Esophagus squamous epithelium (tissue), 5 donors: ENCODE results near the gene SYNPR. TPM values are rescaled to one million over a fixed set of nuclear protein-coding genes. Genes with fewer than 3 reads are reported as not detected.
A peak's percentile ranks its signal among the peaks of the same experiment; 100 is the strongest.

Source experiments
- DNase-seq: peaks from one replicate; lab custom pipeline; 2025; lab: John Stamatoyannopoulos, UW
- H3K27ac ChIP-seq, 4 donors: fragments of 200-600 bp; sonication (generic); one replicate each; pipeline ENCODE4 v1.5.1; 2016 to 2019; ENCODE audit warnings: mild to moderate bottlenecking in 1 of 4
- H3K27me3 ChIP-seq, 4 donors: fragments of 200-600 bp; sonication (generic); 1 replicate in 3 of 4; 2 replicates in 1 of 4; pipeline versions ENCODE4 v1.5.1 to v1.6.0; 2017 to 2021; ENCODE audit warnings: antibody characterized with exemption in 1 of 4
- H3K36me3 ChIP-seq, 3 donors: fragments of 200-600 bp; sonication (generic); one replicate each; pipeline ENCODE4 v1.5.1; 2016 to 2019
- H3K4me1 ChIP-seq, 3 donors: fragments of 200-600 bp; sonication (generic); one replicate each; pipeline ENCODE4 v1.5.1; 2017 to 2019
- H3K4me3 ChIP-seq, 4 donors: fragments of 200-600 bp; sonication (generic); 1 replicate in 3 of 4; 2 replicates in 1 of 4; pipeline ENCODE4 v1.5.1; 2016 to 2019; ENCODE audit warnings: mild to moderate bottlenecking in 2 of 4, moderate library complexity in 1 of 4
- H3K9me3 ChIP-seq, 3 donors: fragments of 200-600 bp; sonication (generic); one replicate each; pipeline ENCODE4 v1.5.1; 2016 to 2019
- CTCF ChIP-seq, 6 experiments: fragments of 450-650 bp in 4 of 6; fragments of 200-600 bp in 2 of 6; sonication (generic) in 2 of 6; IDR thresholded peaks; one replicate each; pipeline ENCODE4 v1.5.1; 2016 to 2019; ENCODE audit warnings: antibody characterized with exemption in 6 of 6, mild to moderate bottlenecking in 4 of 6, moderate library complexity in 4 of 6
- POLR2A ChIP-seq, 4 donors: fragments of 450-650 bp; IDR thresholded peaks; one replicate each; pipeline ENCODE4 v1.6.1; 2017; ENCODE audit warnings: antibody characterized with exemption in 4 of 4, mild to moderate bottlenecking in 4 of 4, moderate library complexity in 3 of 4
- WGBS, 2 donors: methylation state at CpG; one replicate each; pipeline ENCODE4 v1.1.5; 2018; 5-methylcytosine and 5-hydroxymethylcytosine counted together
- intact Hi-C: fragments of 100-400 bp; cut with DNase I; formaldehyde crosslinking; loops from one replicate; pipeline ENCODE4 v1.15.0; 2022
- total RNA-seq, 4 donors: library from RNA; depleted of rRNA; stranded (reverse); fragments of >200 nt; gene quantifications; one replicate each; pipeline ENCODE4 v1.1.0, GENCODE V29; 2016
- donor health status: DM: yes; HTN: yes; CAD: no.

SYNPR gene
- total RNA-seq: not detected

GRCh38 chr3:63278171-63279004 is at the start of gene SYNPR:
Gene SYNPR (plus strand): TSS chr3:63278308.
- Histone ChIP-seq H3K4me3 (peak within 1 kb of the TSS in 1 of 4 donors; percentile 7), H3K4me1 (peaks cover 0 to 14% (median 0%) of the 10 kb centered on the region in 3 donors), H3K27me3 (peaks cover 0 to 65% (median 12%) of the 10 kb centered on the region in 4 donors), H3K27ac (no peak within 1 kb of the TSS), H3K36me3 (no peaks in the 10 kb centered on the region), H3K9me3 (no peaks in the 10 kb centered on the region)
- intact Hi-C loops: no loop called here
- no peak for TF ChIP-seq POLR2A (IDR thresholded peaks at IDR 0.05)
- WGBS, 2 donors: 5 to 10% methylated on average over 5 to 23 of the region's 45 CpGs
- no peak for DNase-seq

- Histone ChIP-seq H3K36me3 (no peaks in the 10 kb centered on the region), H3K4me3 (no peak overlapping the region), H3K9me3 (no peaks in the 10 kb centered on the region), H3K27me3 (no peaks in the 10 kb centered on the region), H3K27ac (no peak overlapping the region), H3K4me1 (peaks cover 0 to 9% (median 0%) of the 10 kb centered on the region in 3 donors)
- no peak for DNase-seq
- intact Hi-C loops: loop anchor here (10.0 kb wide), 1 partner anchor 354 kb away; the partner anchor contains the start of gene CADPS
- 10 to 12% methylated on average over 6 of the region's 6 CpGs for WGBS, 2 donors
- TF ChIP-seq POLR2A (IDR thresholded peaks at IDR 0.05) (no peak), CTCF (IDR thresholded peaks at IDR 0.05) (peak in 5 of 6 experiments; percentile 45 to 75 (median 58))
Measured at GRCh38 chr3:63228677-63229076, 49.4 kb upstream of the SYNPR start.

- H3K36me3 ChIP-seq: no peaks in the 10 kb centered on the region
- DNase-seq: no peak
- intact Hi-C loops: loop anchor here (10.0 kb wide), 1 partner anchor 605 kb away; no protein-coding TSS in a partner anchor
- H3K4me1 ChIP-seq: peaks cover 0 to 9% (median 0%) of the 10 kb centered on the region in 3 donors
- H3K9me3 ChIP-seq: no peaks in the 10 kb centered on the region
- TF ChIP-seq CTCF (IDR thresholded peaks at IDR 0.05): no peak
- no peak for TF ChIP-seq POLR2A (IDR thresholded peaks at IDR 0.05)
- no peak overlapping the region for H3K4me3 ChIP-seq
- H3K27ac ChIP-seq: no peak overlapping the region
- H3K27me3 ChIP-seq: no peaks in the 10 kb centered on the region
Measured at GRCh38 chr3:63230146-63230545, 48.0 kb upstream of the SYNPR start.

GRCh38 chr3:63231643-63232042 is 46.5 kb upstream of the SYNPR start:
- Histone ChIP-seq H3K9me3 (no peaks in the 10 kb centered on the region), H3K27ac (no peak overlapping the region), H3K27me3 (no peaks in the 10 kb centered on the region), H3K36me3 (no peaks in the 10 kb centered on the region), H3K4me1 (peaks cover 0 to 9% (median 0%) of the 10 kb centered on the region in 3 donors), H3K4me3 (no peak overlapping the region)
- WGBS, 2 donors: 42 to 65% methylated on average over 2 of the region's 2 CpGs
- TF ChIP-seq POLR2A (IDR thresholded peaks at IDR 0.05): no peak
- no peak for TF ChIP-seq CTCF (IDR thresholded peaks at IDR 0.05)
- no peak for DNase-seq
- intact Hi-C loops: loop anchor here (10.0 kb wide), 1 partner anchor 607 kb away; no protein-coding TSS in a partner anchor

GRCh38 chr3:63232764-63233396 is 45.2 kb upstream of the SYNPR start:
- peaks cover 0 to 9% (median 0%) of the 10 kb centered on the region in 3 donors for H3K4me1 ChIP-seq
- no peaks in the 10 kb centered on the region for H3K9me3 ChIP-seq
- no peaks in the 10 kb centered on the region for H3K27me3 ChIP-seq
- intact Hi-C loops: loop anchor here (10.0 kb wide), 1 partner anchor 608 kb away; no protein-coding TSS in a partner anchor
- H3K27ac ChIP-seq: no peak overlapping the region
- no peaks in the 10 kb centered on the region for H3K36me3 ChIP-seq
- TF ChIP-seq POLR2A (IDR thresholded peaks at IDR 0.05) (no peak), CTCF (IDR thresholded peaks at IDR 0.05) (peak in 3 of 6 experiments; percentile 24 to 42 (median 36))
- no peak for DNase-seq
- WGBS, 2 donors: 58 to 66% methylated on average over 3 of the region's 3 CpGs
- H3K4me3 ChIP-seq: no peak overlapping the region
